Lower leg skin (tissue), 3 donors: ENCODE results near the gene ERC2.

Experiments used
- POLR2A ChIP-seq, 2 donors: fragments of 450-650 bp; IDR thresholded peaks; one replicate each; pipeline ENCODE4 v1.6.1; 2016 to 2017; ENCODE audit warnings: antibody characterized with exemption in 2 of 2, mild to moderate bottlenecking in 1 of 2, moderate library complexity in 1 of 2
- TF ChIP-seq, protein P1 (sequence below), 3 donors: fragments of 450-650 bp; IDR thresholded peaks; one replicate each; pipeline ENCODE4 v1.5.1; 2016; ENCODE audit warnings: antibody characterized with exemption in 3 of 3, mild to moderate bottlenecking in 3 of 3, moderate library complexity in 2 of 3

DNA sequence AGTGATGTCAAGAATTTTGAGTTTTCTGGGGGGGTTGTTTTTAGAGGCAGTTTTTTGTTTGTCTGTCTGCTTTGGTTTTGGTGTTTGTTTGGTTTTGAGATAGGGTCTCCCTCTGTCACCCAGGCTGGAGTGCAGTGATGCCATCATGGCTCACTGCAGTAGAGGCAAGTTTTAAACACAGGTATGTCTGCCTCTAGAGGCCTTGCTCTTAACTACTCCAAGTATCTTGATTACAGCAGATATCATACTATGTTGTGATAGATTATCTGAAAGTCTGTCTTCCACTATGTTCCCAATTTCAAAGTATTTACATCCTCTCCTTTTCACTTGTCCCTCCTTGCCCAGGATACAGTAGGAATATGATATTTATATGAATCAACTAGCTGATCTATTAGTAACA is 57.7 kb downstream of the ERC2 start:
- TF ChIP-seq, protein P1, sequence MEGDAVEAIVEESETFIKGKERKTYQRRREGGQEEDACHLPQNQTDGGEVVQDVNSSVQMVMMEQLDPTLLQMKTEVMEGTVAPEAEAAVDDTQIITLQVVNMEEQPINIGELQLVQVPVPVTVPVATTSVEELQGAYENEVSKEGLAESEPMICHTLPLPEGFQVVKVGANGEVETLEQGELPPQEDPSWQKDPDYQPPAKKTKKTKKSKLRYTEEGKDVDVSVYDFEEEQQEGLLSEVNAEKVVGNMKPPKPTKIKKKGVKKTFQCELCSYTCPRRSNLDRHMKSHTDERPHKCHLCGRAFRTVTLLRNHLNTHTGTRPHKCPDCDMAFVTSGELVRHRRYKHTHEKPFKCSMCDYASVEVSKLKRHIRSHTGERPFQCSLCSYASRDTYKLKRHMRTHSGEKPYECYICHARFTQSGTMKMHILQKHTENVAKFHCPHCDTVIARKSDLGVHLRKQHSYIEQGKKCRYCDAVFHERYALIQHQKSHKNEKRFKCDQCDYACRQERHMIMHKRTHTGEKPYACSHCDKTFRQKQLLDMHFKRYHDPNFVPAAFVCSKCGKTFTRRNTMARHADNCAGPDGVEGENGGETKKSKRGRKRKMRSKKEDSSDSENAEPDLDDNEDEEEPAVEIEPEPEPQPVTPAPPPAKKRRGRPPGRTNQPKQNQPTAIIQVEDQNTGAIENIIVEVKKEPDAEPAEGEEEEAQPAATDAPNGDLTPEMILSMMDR (IDR thresholded peaks at IDR 0.05) = no peak
- TF ChIP-seq POLR2A (IDR thresholded peaks at IDR 0.05) = no peak
